ENCODE measurements around the gene KRT75. TPM values are rescaled to one million over a fixed set of nuclear protein-coding genes. Genes with fewer than 3 reads are reported as not detected.

KRT75 gene
- total RNA-seq, 1 experiment from 2014 or later = not detected

- no peaks in the 10 kb centered on the region for H3K36me3 Mint-ChIP-seq (ENCODE audit: insufficient read depth, unreplicated experiment)
- peaks cover 23% of the 10 kb centered on the region for H3K27me3 Mint-ChIP-seq (ENCODE audit: insufficient read depth, unreplicated experiment)
- ChIA-PET POLR2A (interaction anchor here (0.9 to 1.2 kb wide), 3 partner anchors 8 to 59 kb away, joined by 4 to 5 read pairs (median 5); no protein-coding TSS in a partner anchor), CTCF (interaction anchor here (0.6 to 0.7 kb wide), 3 partner anchors 17 to 497 kb away, joined by 3 to 4 read pairs (median 3); no protein-coding TSS in a partner anchor)
- TF ChIP-seq, protein P1, sequence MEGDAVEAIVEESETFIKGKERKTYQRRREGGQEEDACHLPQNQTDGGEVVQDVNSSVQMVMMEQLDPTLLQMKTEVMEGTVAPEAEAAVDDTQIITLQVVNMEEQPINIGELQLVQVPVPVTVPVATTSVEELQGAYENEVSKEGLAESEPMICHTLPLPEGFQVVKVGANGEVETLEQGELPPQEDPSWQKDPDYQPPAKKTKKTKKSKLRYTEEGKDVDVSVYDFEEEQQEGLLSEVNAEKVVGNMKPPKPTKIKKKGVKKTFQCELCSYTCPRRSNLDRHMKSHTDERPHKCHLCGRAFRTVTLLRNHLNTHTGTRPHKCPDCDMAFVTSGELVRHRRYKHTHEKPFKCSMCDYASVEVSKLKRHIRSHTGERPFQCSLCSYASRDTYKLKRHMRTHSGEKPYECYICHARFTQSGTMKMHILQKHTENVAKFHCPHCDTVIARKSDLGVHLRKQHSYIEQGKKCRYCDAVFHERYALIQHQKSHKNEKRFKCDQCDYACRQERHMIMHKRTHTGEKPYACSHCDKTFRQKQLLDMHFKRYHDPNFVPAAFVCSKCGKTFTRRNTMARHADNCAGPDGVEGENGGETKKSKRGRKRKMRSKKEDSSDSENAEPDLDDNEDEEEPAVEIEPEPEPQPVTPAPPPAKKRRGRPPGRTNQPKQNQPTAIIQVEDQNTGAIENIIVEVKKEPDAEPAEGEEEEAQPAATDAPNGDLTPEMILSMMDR (IDR thresholded peaks at IDR 0.05; ENCODE audit: unreplicated experiment) = no peak
- H3K9me3 Mint-ChIP-seq (ENCODE audit: unreplicated experiment) = no peaks in the 10 kb centered on the region
- DNase-seq (ENCODE audit: unreplicated experiment) = no peak
- no TSS peak for BruUV-seq (replicated peaks)
- H3K27ac Mint-ChIP-seq (ENCODE audit: low read depth, unreplicated experiment) = no peak overlapping the region
- peaks cover 26% of the 10 kb centered on the region for H3K4me1 Mint-ChIP-seq (ENCODE audit: insufficient read depth, unreplicated experiment)
- intact Hi-C loops (cut with micrococcal nuclease) = no loop called here
- H3K4me3 Mint-ChIP-seq (ENCODE audit: unreplicated experiment) = no peak overlapping the region
Observed at GRCh38 chr12:52435659-52435999, 1.5 kb upstream of the KRT75 start.

- H3K4me3 Mint-ChIP-seq (ENCODE audit: unreplicated experiment) = no peak overlapping the region
- no peak overlapping the region for H3K27ac Mint-ChIP-seq (ENCODE audit: low read depth, unreplicated experiment)
- DNase-seq (ENCODE audit: unreplicated experiment) = peak; percentile 20
- TF ChIP-seq, protein P1 (IDR thresholded peaks at IDR 0.05; ENCODE audit: unreplicated experiment) = no peak
- no TSS peak for BruUV-seq (replicated peaks)
- intact Hi-C loops (cut with micrococcal nuclease) = no loop called here
- no peaks in the 10 kb centered on the region for H3K9me3 Mint-ChIP-seq (ENCODE audit: unreplicated experiment)
- ChIA-PET POLR2A (interaction anchor here (0.9 to 1.2 kb wide), 2 partner anchors 8 to 18 kb away, joined by 4 to 5 read pairs; no protein-coding TSS in a partner anchor), CTCF (interaction anchor here (0.7 kb wide), 1 partner anchor 18 kb away, joined by 3 read pairs; no protein-coding TSS in a partner anchor)
- no peaks in the 10 kb centered on the region for H3K36me3 Mint-ChIP-seq (ENCODE audit: insufficient read depth, unreplicated experiment)
- H3K27me3 Mint-ChIP-seq (ENCODE audit: insufficient read depth, unreplicated experiment) = peaks cover 28% of the 10 kb centered on the region
- peaks cover 25% of the 10 kb centered on the region for H3K4me1 Mint-ChIP-seq (ENCODE audit: insufficient read depth, unreplicated experiment)
Observed at GRCh38 chr12:52434760-52435530, 774 bp upstream of the KRT75 start.

DNA sequence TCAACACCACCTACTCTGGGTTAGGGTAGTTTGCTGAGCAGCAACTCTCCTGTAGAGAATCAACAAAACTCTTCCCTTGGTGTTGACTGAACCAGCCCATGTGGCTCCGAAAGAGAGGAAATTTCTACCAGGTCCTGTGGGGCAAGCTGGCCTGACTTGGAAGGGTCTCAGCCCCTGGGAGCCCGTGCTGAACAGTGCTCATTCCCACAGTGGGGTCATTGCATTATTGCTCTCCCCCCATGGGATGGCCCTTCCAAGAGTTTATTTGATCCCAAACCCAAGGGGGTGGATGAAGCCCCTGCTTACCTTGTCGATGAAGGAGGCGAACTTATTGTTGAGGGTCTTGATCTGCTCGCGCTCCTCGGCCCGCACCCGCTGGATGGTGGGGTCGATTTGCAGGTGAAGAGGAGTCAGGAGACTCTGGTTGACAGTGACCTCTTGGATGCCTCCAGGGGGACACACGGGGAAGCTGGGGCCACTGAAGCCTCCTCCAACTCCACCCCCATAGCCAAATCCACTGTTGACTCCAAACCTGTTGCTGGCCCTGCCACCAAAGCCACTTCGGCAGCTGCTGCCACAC lies 580 bp downstream of the KRT75 start:
- CTCF ChIA-PET = interaction anchor here (0.5 kb wide), 1 partner anchor 41 kb away, joined by 3 read pairs; no protein-coding TSS in a partner anchor
- TF ChIP-seq, protein P1 (IDR thresholded peaks at IDR 0.05; ENCODE audit: unreplicated experiment) = no peak
- Mint-ChIP-seq H3K4me1 (ENCODE audit: insufficient read depth, unreplicated experiment) (peaks cover 22% of the 10 kb centered on the region), H3K27me3 (ENCODE audit: insufficient read depth, unreplicated experiment) (peaks cover 37% of the 10 kb centered on the region), H3K9me3 (ENCODE audit: unreplicated experiment) (no peaks in the 10 kb centered on the region), H3K36me3 (ENCODE audit: insufficient read depth, unreplicated experiment) (no peaks in the 10 kb centered on the region), H3K4me3 (ENCODE audit: unreplicated experiment) (no peak overlapping the region), H3K27ac (ENCODE audit: low read depth, unreplicated experiment) (no peak overlapping the region)
- no peak for DNase-seq (ENCODE audit: unreplicated experiment)
- POLR2A ChIA-PET = no interaction called here
- intact Hi-C loops (cut with micrococcal nuclease) = no loop called here
- BruUV-seq (replicated peaks) = no TSS peak

DNA sequence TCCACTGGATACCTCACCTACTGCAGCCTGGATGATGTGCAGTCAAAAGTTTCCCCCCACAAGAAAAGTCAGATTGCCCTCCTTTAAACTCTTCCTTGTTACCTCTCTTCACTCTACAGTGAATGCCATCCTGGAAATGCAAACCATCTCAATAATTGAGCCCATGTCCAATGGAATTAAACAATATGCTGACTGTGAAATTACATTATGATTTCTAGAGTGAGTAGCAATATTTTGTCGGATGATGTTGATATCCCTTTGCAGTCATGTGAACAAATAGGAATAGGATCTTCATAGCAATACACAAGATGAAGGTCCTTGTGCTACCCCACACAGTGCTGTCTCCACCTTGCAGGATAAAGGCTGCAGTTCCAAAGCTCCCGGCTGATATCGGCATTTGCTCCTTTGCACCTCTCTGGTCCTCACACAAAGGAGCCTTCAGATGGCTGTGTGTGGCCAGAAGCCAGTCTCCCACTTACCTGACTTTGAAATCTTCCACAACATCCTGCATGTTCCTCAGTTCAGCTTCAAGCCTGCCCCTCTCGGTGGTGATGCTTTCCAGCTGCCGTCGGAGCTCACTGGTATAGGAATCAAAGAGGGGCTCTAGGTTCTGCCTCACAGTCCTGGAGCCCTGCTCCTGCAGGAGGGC lies 1.5 kb downstream of the KRT75 start:
- TF ChIP-seq, protein P1 (IDR thresholded peaks at IDR 0.05; ENCODE audit: unreplicated experiment) = no peak
- Mint-ChIP-seq H3K36me3 (ENCODE audit: insufficient read depth, unreplicated experiment) (no peaks in the 10 kb centered on the region), H3K27me3 (ENCODE audit: insufficient read depth, unreplicated experiment) (peaks cover 42% of the 10 kb centered on the region), H3K9me3 (ENCODE audit: unreplicated experiment) (no peaks in the 10 kb centered on the region), H3K4me1 (ENCODE audit: insufficient read depth, unreplicated experiment) (peaks cover 19% of the 10 kb centered on the region), H3K4me3 (ENCODE audit: unreplicated experiment) (no peak overlapping the region), H3K27ac (ENCODE audit: low read depth, unreplicated experiment) (no peak overlapping the region)
- BruUV-seq (replicated peaks) = no TSS peak
- ChIA-PET CTCF (no interaction called here), POLR2A (interaction anchor here (1.3 kb wide), 1 partner anchor 53 kb away, joined by 5 read pairs; no protein-coding TSS in a partner anchor)
- no peak for DNase-seq (ENCODE audit: unreplicated experiment)
- intact Hi-C loops (cut with micrococcal nuclease) = no loop called here

All from MCF 10A (cell line).